Activated naive CD4-positive, alpha-beta T cell treated with Interleukin-2 at 50 U/mL for 16 hours (primary cell): Measurements from ENCODE around the gene MARCHF11.

Experiments used
- DNase-seq: peaks from one replicate; pipeline ENCODE4 v3.0.0-alpha.2; 2020

MARCHF11 gene

GRCh38 chr5:16049761-16050160, 129.8 kb downstream of the MARCHF11 start:
- DNase-seq = no peak

- DNase-seq = no peak
Observed at GRCh38 chr5:16048132-16048531, 131.5 kb downstream of the MARCHF11 start.

- no peak for DNase-seq
Observed at GRCh38 chr5:16043349-16043965, 136.1 kb downstream of the MARCHF11 start.

- no peak for DNase-seq
Observed at GRCh38 chr5:16037121-16037845, 142.3 kb downstream of the MARCHF11 start.

- DNase-seq = no peak
Observed at GRCh38 chr5:16034319-16035001, 145.1 kb downstream of the MARCHF11 start.

GRCh38 chr5:16033187-16033925, 146.2 kb downstream of the MARCHF11 start:
- DNase-seq = no peak

GRCh38 chr5:16028708-16029107, 150.9 kb downstream of the MARCHF11 start:
- no peak for DNase-seq

- no peak for DNase-seq
Observed at GRCh38 chr5:16025681-16026080, 153.9 kb downstream of the MARCHF11 start.

GRCh38 chr5:16018970-16019369, 160.6 kb downstream of the MARCHF11 start:
- DNase-seq = no peak

- no peak for DNase-seq
Observed at GRCh38 chr5:16017720-16018119, 161.9 kb downstream of the MARCHF11 start.
